H1 (cell line): ENCODE data around the gene MSI2. TPM values are rescaled to one million over a fixed set of nuclear protein-coding genes. Genes with fewer than 3 reads are reported as not detected.

Source experiments
- CTCF ChIA-PET: fragments of 300-600 bp; sonication (Branson Sonifier 250); formaldehyde crosslinking; loops from one replicate; lab custom pipeline; 2021; ENCODE audit not compliant: partially characterized antibody; lab: Charles Lee
- POLR2A ChIA-PET: fragments of 300-600 bp; sonication (Branson Sonifier 250); formaldehyde crosslinking; loops from one replicate; lab custom pipeline; 2021; ENCODE audit warnings: inconsistent platforms; ENCODE audit not compliant: partially characterized antibody; lab: Charles Lee
- DNase-seq, 2 experiments: peaks; one replicate each; pipeline versions ENCODE4 v3.0.0 to v3.0.0-alpha.2; 2010 to 2022; ENCODE audit warnings: low spot score in 2 of 2, low read depth in 1 of 2, mixed read lengths in 1 of 2
- FAIRE-seq: peaks from 2 replicates; lab custom pipeline; 2011; peaks lifted over from hg19 to GRCh38; lab: Jason Lieb, UNC
- H2AFZ ChIP-seq: 2 replicates; pipeline ENCODE4 v1.8.1; 2012; ENCODE audit warnings: low read length, inconsistent platforms
- H2AK5ac ChIP-seq: 2 replicates; pipeline ENCODE4 v1.6.1; 2013; ENCODE audit warnings: low read depth, low read length
- H2BK120ac ChIP-seq: replicated peaks from 2 replicates; pipeline ENCODE3; 2013; ENCODE audit warnings: low read depth, low read length, inconsistent platforms
- H2BK12ac ChIP-seq: 2 replicates; pipeline ENCODE4 v1.6.1; 2013; ENCODE audit warnings: low read depth, low read length
- H2BK15ac ChIP-seq: 2 replicates; pipeline ENCODE4 v1.6.1; 2013; ENCODE audit warnings: low read length
- H2BK20ac ChIP-seq: 2 replicates; pipeline ENCODE4 v1.6.1; 2013; ENCODE audit warnings: low read length
- H2BK5ac ChIP-seq: 2 replicates; pipeline ENCODE4 v1.6.1; 2013; ENCODE audit warnings: low read depth, low read length
- H3K14ac ChIP-seq: 2 replicates; pipeline ENCODE4 v1.6.1; 2013; ENCODE audit warnings: inconsistent platforms; ENCODE audit not compliant: insufficient read length
- H3K18ac ChIP-seq: 2 replicates; pipeline ENCODE4 v1.6.1; 2013; ENCODE audit warnings: low read length; ENCODE audit errors: extremely low read depth
- H3K23ac ChIP-seq: 2 replicates; pipeline ENCODE4 v1.6.1; 2013; ENCODE audit warnings: inconsistent platforms; ENCODE audit not compliant: insufficient read length
- H3K23me2 ChIP-seq: 2 replicates; pipeline ENCODE4 v1.6.1; 2013; ENCODE audit warnings: low read depth, low read length
- H3K27ac ChIP-seq: 2 replicates; pipeline ENCODE4 v1.6.1; 2011; ENCODE audit warnings: low read depth, low read length, inconsistent platforms
- H3K27me3 ChIP-seq, 4 experiments: replicated peaks in 1 of 4; 1 replicate in 1 of 4; 2 replicates in 3 of 4; pipeline versions ENCODE4 v1.6.1 to v1.8.1; 2011 to 2013; ENCODE audit warnings: low read length in 3 of 4, mild to moderate bottlenecking in 3 of 4, inconsistent platforms in 2 of 4, mixed read lengths in 2 of 4, moderate library complexity in 1 of 4; ENCODE audit not compliant: control insufficient read depth in 3 of 4, insufficient read depth in 3 of 4; ENCODE audit errors: extremely low read depth in 1 of 4
- H3K36me3 ChIP-seq, 4 experiments: 2 replicates each; pipeline versions ENCODE4 v1.6.1 to v1.8.1; 2011 to 2013; ENCODE audit warnings: mild to moderate bottlenecking in 4 of 4, low read length in 3 of 4, moderate library complexity in 2 of 4, control low read depth in 1 of 4, inconsistent platforms in 1 of 4; ENCODE audit not compliant: insufficient read depth in 4 of 4, control insufficient read depth in 2 of 4
- H3K4ac ChIP-seq: replicated peaks from 2 replicates; pipeline ENCODE3; 2013; ENCODE audit warnings: low read length, low read depth, mixed read lengths, inconsistent platforms; ENCODE audit not compliant: insufficient read length
- H3K4me1 ChIP-seq, 4 experiments: replicated peaks in 1 of 4; 1 replicate in 1 of 4; 2 replicates in 3 of 4; pipeline versions ENCODE4 v1.6.1 to v1.8.1; 2011 to 2013; ENCODE audit warnings: low read length in 3 of 4, inconsistent platforms in 2 of 4, mixed read lengths in 1 of 4; ENCODE audit not compliant: insufficient read depth in 4 of 4, control insufficient read depth in 3 of 4
- H3K4me2 ChIP-seq, 2 experiments: 2 replicates each; pipeline versions ENCODE4 v1.6.1 to v1.8.1; 2011 to 2013; ENCODE audit warnings: low read depth in 2 of 2, low read length in 2 of 2, control low read depth in 1 of 2, inconsistent platforms in 1 of 2, mild to moderate bottlenecking in 1 of 2; ENCODE audit not compliant: insufficient read depth in 1 of 2
- H3K4me3 ChIP-seq, 4 experiments: fragments of 200-600, 300-600 bp in 1 of 4; sonication (generic), shearing (Covaris generic), sonication (Bioruptor Twin) in 1 of 4; 2 replicates each; pipeline versions ENCODE4 v1.5.1 to v1.8.1; 2011 to 2016; ENCODE audit warnings: low read length in 4 of 4, low read depth in 3 of 4, control low read depth in 2 of 4, inconsistent platforms in 2 of 4, mild to moderate bottlenecking in 2 of 4, mixed read lengths in 1 of 4, moderate library complexity in 1 of 4; ENCODE audit not compliant: insufficient read depth in 2 of 4; ENCODE audit errors: extremely low read depth in 1 of 4
- H3K56ac ChIP-seq: replicated peaks from 2 replicates; pipeline ENCODE3; 2013; ENCODE audit warnings: low read depth, mild to moderate bottlenecking, mixed read lengths, low read length, inconsistent platforms; ENCODE audit not compliant: insufficient read length
- H3K79me1 ChIP-seq: 2 replicates; pipeline ENCODE4 v1.6.1; 2013; ENCODE audit warnings: low read depth, low read length, control low read depth
- H3K79me2 ChIP-seq, 2 experiments: 2 replicates each; pipeline versions ENCODE4 v1.6.1 to v1.8.1; 2012 to 2013; ENCODE audit warnings: low read length in 2 of 2, mild to moderate bottlenecking in 2 of 2, inconsistent platforms in 1 of 2; ENCODE audit not compliant: insufficient read depth in 2 of 2, control insufficient read depth in 1 of 2
- H3K9ac ChIP-seq, 4 experiments: replicated peaks in 1 of 4; 1 replicate in 1 of 4; 2 replicates in 3 of 4; pipeline versions ENCODE4 v1.6.1 to v1.8.1; 2011 to 2013; ENCODE audit warnings: low read depth in 3 of 4, low read length in 3 of 4, control low read depth in 2 of 4, mild to moderate bottlenecking in 2 of 4, moderate library complexity in 2 of 4, inconsistent platforms in 1 of 4; ENCODE audit errors: extremely low read depth in 1 of 4
- H3K9me3 ChIP-seq, 2 experiments: 2 replicates each; pipeline versions ENCODE4 v1.6.1 to v1.8.1; 2012 to 2013; ENCODE audit warnings: mild to moderate bottlenecking in 2 of 2, moderate library complexity in 2 of 2, control low read depth in 1 of 2, inconsistent platforms in 1 of 2, low read depth in 1 of 2, low read length in 1 of 2, mixed read lengths in 1 of 2; ENCODE audit not compliant: insufficient read depth in 2 of 2
- H4K20me1 ChIP-seq, 2 experiments: replicated peaks in 1 of 2; 2 replicates each; pipeline versions ENCODE3 to v1.8.1; 2011 to 2013; ENCODE audit warnings: inconsistent platforms in 2 of 2, low read length in 2 of 2, mild to moderate bottlenecking in 1 of 2; ENCODE audit not compliant: insufficient read depth in 2 of 2, control insufficient read depth in 1 of 2
- H4K5ac ChIP-seq: 2 replicates; pipeline ENCODE4 v1.6.1; 2013; ENCODE audit warnings: low read length, low read depth, mixed read lengths, inconsistent platforms; ENCODE audit not compliant: insufficient read length
- H4K8ac ChIP-seq: 2 replicates; pipeline ENCODE4 v1.8.0; 2013; ENCODE audit warnings: mild to moderate bottlenecking, moderate library complexity, low read length, inconsistent platforms; ENCODE audit not compliant: insufficient read depth; ENCODE audit errors: extremely low read depth
- H4K91ac ChIP-seq: replicated peaks from 2 replicates; pipeline ENCODE3; 2013; ENCODE audit warnings: low read length, mixed read lengths, inconsistent platforms; ENCODE audit not compliant: insufficient read length
- CEBPB ChIP-seq: IDR thresholded peaks from 2 replicates; pipeline ENCODE4 v1.6.1; 2012; ENCODE audit warnings: low read depth, low read length
- EZH2 ChIP-seq: fragments of 200-600 bp; sonication (generic); IDR thresholded peaks from 2 replicates; pipeline ENCODE4 v1.7.1; 2012; ENCODE audit warnings: low read depth, mild to moderate bottlenecking, moderate library complexity, low read length, inconsistent platforms; ENCODE audit not compliant: severe bottlenecking
- SIRT6 ChIP-seq: IDR thresholded peaks from one replicate; pipeline ENCODE4 v1.7.1; 2012; ENCODE audit warnings: low read length, inconsistent platforms
- TAF1 ChIP-seq: IDR thresholded peaks from 2 replicates; pipeline ENCODE4 v1.6.1; 2011; ENCODE audit warnings: mild to moderate bottlenecking, low read depth, low read length
- WGBS, 2 experiments: shearing (Covaris generic) in 1 of 2; methylation state at CpG; one replicate each; pipeline versions ENCODE4 v1.1.6 to v1.1.7; 2013 to 2015; ENCODE audit warnings: low lambda C conversion rate in 2 of 2, mixed read lengths in 2 of 2, inconsistent platforms in 1 of 2, low coverage in 1 of 2, missing lambda C conversion rate in 1 of 2; ENCODE audit not compliant: insufficient replicate concordance in 2 of 2, insufficient coverage in 1 of 2, insufficient read length in 1 of 2; ENCODE audit errors: extremely low coverage in 1 of 2, missing lambda C conversion rate in 1 of 2; 5-methylcytosine and 5-hydroxymethylcytosine counted together
- polyA plus RNA-seq, 7 experiments: library from polyadenylated mRNA; depleted of rRNA in 3 of 7; stranded (reverse) in 5 of 7; unstranded in 2 of 7; fragments of >200 nt in 5 of 7; fragments of 200-250 nt in 2 of 7; gene quantifications; 1 replicate in 5 of 7; 2 replicates in 1 of 7; 4 replicates in 1 of 7; pipeline versions ENCODE4 v1.2.1 to v1.2.3, GENCODE V29; 2011 to 2013; ENCODE audit warnings: missing spikeins in 2 of 7, mixed read lengths in 2 of 7
- total RNA-seq: library from RNA; stranded (reverse); fragmentation: NEBNext Ultra II Directional; extraction: Animal tissue kit (Norgen Biotek cat#: 25700); gene quantifications from 2 replicates; pipeline ENCODE4 v1.2.1, GENCODE V29; 2021

The MSI2 gene
- total and polyA plus RNA-seq, 2 of the 8 experiments (the other 6 are each of a cell fraction or from before 2014, with no cell fraction given) = 36.7 to 80.6 TPM

GRCh38 chr17:57625957-57626356 is 369.6 kb downstream of the MSI2 start:
- Histone ChIP-seq H2BK12ac (no peak overlapping the region), H3K18ac (no peak overlapping the region), H3K79me1 (no peaks in the 10 kb centered on the region), H3K23ac (no peak overlapping the region), H2AFZ (no peak overlapping the region), H4K8ac (no peak overlapping the region), H3K4me3 (no peak overlapping the region), H2BK15ac (no peak overlapping the region), H3K27me3 (no peaks in the 10 kb centered on the region; a peak in 1 of 7 replicates)
- TF ChIP-seq CEBPB (no peak), EZH2 (no peak), TAF1 (no peak), SIRT6 (no peak)
- TF ChIP-seq, all 59 proteins: peak for 0
- Histone ChIP-seq H3K56ac (no peak overlapping the region), H2BK120ac (no peak overlapping the region), H3K27ac (no peak overlapping the region), H3K36me3 (no peaks in the 10 kb centered on the region; a peak in 1 of 8 replicates), H3K9ac (no peak overlapping the region), H2AK5ac (no peak overlapping the region), H3K4me2 (no peak overlapping the region), H2BK5ac (no peak overlapping the region), H4K20me1 (no peaks in the 10 kb centered on the region), H3K9me3 (no peaks in the 10 kb centered on the region), H3K79me2 (no peaks in the 10 kb centered on the region), H3K4ac (no peak overlapping the region), H2BK20ac (no peak overlapping the region), H3K14ac (no peak overlapping the region), H4K91ac (no peak overlapping the region), H3K23me2 (no peaks in the 10 kb centered on the region), H3K4me1 (no peaks in the 10 kb centered on the region), H4K5ac (no peak overlapping the region)
- WGBS, 2 experiments = 92% methylated on average over 9 of the region's 9 CpGs; no CpG with 5 or more reads in 1 of the 2 experiments
- ChIA-PET CTCF (interaction anchor here (0.5 to 3.2 kb wide), 13 partner anchors 11 to 325 kb away, joined by 3 to 14 read pairs (median 3); no protein-coding TSS in a partner anchor), POLR2A (interaction anchor here (1.5 kb wide), 2 partner anchors 11 to 14 kb away, joined by 3 read pairs; no protein-coding TSS in a partner anchor)
- DNase-seq (no peak), FAIRE-seq (no peak)
